ENCODE results near the gene SNED1. TPM values are rescaled to one million over a fixed set of nuclear protein-coding genes. Genes with fewer than 3 reads are reported as not detected.
"Not testable (repeated sequence)": the region's sequence is repeated elsewhere in the genome, so short reads cannot be mapped to it uniquely, and the experiment has no call there.

SNED1 gene
- polyA plus RNA-seq, 2 donors = 3.3 to 3.6 TPM

GRCh38 chr2:241102239-241102803, 103.9 kb downstream of the SNED1 start, which contains the start of gene MTERF4:
MTERF4 (minus strand) TSS chr2:241102287; CDS start chr2:241102273, 14 bp downstream.
- H3K4me3 ChIP-seq (ENCODE audit: low read depth in 1 of 2, low read length in 2 of 2) = peak within 1 kb of the TSS; percentile 92
- peak within 1 kb of the TSS; percentile 89 to 96 for H3K27ac ChIP-seq (ENCODE audit: low read depth in 2 of 2, low read length in 1 of 2)
- H3K4me1 ChIP-seq (ENCODE audit: control insufficient read depth in 2 of 2, insufficient read depth in 2 of 2, low read length in 1 of 2) = peaks cover 0 to 5% of the 10 kb centered on the region in 2 donors
- 0 to 1% methylated on average over 53 to 56 of the region's 56 CpGs for WGBS, 2 donors
- no peaks in the 10 kb centered on the region for H3K9me3 ChIP-seq (ENCODE audit: control insufficient read depth in 2 of 2, insufficient read depth in 1 of 2, low read depth in 1 of 2, low read length in 1 of 2)
- peaks cover 0 to 11% of the 10 kb centered on the region in 2 donors for H3K36me3 ChIP-seq (ENCODE audit: control insufficient read depth in 2 of 2, insufficient read depth in 2 of 2, low read length in 1 of 2)
- no peaks in the 10 kb centered on the region for H3K27me3 ChIP-seq (ENCODE audit: control insufficient read depth in 1 of 2, insufficient read depth in 2 of 2, low read length in 2 of 2)

DNA sequence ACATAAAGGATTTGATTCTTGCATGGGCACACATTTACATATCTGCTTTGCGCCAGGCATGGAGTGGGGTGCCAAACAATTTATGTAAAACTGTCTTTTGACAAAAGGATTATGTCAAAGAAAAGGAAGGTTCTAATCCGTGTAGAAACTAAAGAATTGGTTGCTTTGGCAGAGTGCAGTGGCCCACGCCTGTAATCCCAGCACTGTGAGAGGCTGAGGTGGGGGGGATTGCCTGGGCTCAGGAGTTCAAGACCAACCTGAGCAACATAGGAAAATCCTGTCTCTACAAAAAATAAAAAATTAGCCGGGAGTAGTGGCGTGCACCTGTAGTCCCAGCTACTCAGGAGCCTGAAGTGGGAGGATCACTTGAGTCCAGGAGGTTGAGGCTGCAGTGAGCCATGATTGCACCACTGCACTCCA, 104.8 kb downstream of the SNED1 start:
- Histone ChIP-seq H3K27ac (ENCODE audit: low read depth in 2 of 2, low read length in 1 of 2) (peak overlapping the region; percentile 80 to 89), H3K27me3 (ENCODE audit: control insufficient read depth in 1 of 2, insufficient read depth in 2 of 2, low read length in 2 of 2) (no peaks in the 10 kb centered on the region), H3K36me3 (ENCODE audit: control insufficient read depth in 2 of 2, insufficient read depth in 2 of 2, low read length in 1 of 2) (peaks cover 0 to 11% of the 10 kb centered on the region in 2 donors), H3K4me1 (ENCODE audit: control insufficient read depth in 2 of 2, insufficient read depth in 2 of 2, low read length in 1 of 2) (peaks cover 0 to 5% of the 10 kb centered on the region in 2 donors), H3K4me3 (ENCODE audit: low read depth in 1 of 2, low read length in 2 of 2) (peak overlapping the region in 1 of 2 donors; percentile 92), H3K9me3 (ENCODE audit: control insufficient read depth in 2 of 2, insufficient read depth in 1 of 2, low read depth in 1 of 2, low read length in 1 of 2) (no peaks in the 10 kb centered on the region)
- WGBS, 2 donors = 26 to 27% methylated on average over 5 of the region's 5 CpGs

- not testable (repeated sequence) for H3K27ac ChIP-seq (ENCODE audit: low read depth in 2 of 2, low read length in 1 of 2); H3K36me3 ChIP-seq (ENCODE audit: control insufficient read depth in 2 of 2, insufficient read depth in 2 of 2, low read length in 1 of 2); H3K9me3 ChIP-seq (ENCODE audit: control insufficient read depth in 2 of 2, insufficient read depth in 1 of 2, low read depth in 1 of 2, low read length in 1 of 2); H3K4me3 ChIP-seq (ENCODE audit: low read depth in 1 of 2, low read length in 2 of 2); H3K4me1 ChIP-seq (ENCODE audit: control insufficient read depth in 2 of 2, insufficient read depth in 2 of 2, low read length in 1 of 2); H3K27me3 ChIP-seq (ENCODE audit: control insufficient read depth in 1 of 2, insufficient read depth in 2 of 2, low read length in 2 of 2)
- 95 to 97% methylated on average over 10 of the region's 10 CpGs for WGBS, 2 donors
Observed at GRCh38 chr2:241104611-241105010, 106.2 kb downstream of the SNED1 start.

- 59 to 60% methylated on average over 3 of the region's 3 CpGs for WGBS, 2 donors
- Histone ChIP-seq H3K36me3 (ENCODE audit: control insufficient read depth in 2 of 2, insufficient read depth in 2 of 2, low read length in 1 of 2) (peaks cover 0 to 3% of the 10 kb centered on the region in 2 donors), H3K4me3 (ENCODE audit: low read depth in 1 of 2, low read length in 2 of 2) (no peak overlapping the region), H3K27me3 (ENCODE audit: control insufficient read depth in 1 of 2, insufficient read depth in 2 of 2, low read length in 2 of 2) (no peaks in the 10 kb centered on the region), H3K27ac (ENCODE audit: low read depth in 2 of 2, low read length in 1 of 2) (no peak overlapping the region), H3K9me3 (ENCODE audit: control insufficient read depth in 2 of 2, insufficient read depth in 1 of 2, low read depth in 1 of 2, low read length in 1 of 2) (no peaks in the 10 kb centered on the region), H3K4me1 (ENCODE audit: control insufficient read depth in 2 of 2, insufficient read depth in 2 of 2, low read length in 1 of 2) (peaks cover 0 to 5% of the 10 kb centered on the region in 2 donors)
Observed at GRCh38 chr2:241105641-241106040, 107.2 kb downstream of the SNED1 start.

DNA sequence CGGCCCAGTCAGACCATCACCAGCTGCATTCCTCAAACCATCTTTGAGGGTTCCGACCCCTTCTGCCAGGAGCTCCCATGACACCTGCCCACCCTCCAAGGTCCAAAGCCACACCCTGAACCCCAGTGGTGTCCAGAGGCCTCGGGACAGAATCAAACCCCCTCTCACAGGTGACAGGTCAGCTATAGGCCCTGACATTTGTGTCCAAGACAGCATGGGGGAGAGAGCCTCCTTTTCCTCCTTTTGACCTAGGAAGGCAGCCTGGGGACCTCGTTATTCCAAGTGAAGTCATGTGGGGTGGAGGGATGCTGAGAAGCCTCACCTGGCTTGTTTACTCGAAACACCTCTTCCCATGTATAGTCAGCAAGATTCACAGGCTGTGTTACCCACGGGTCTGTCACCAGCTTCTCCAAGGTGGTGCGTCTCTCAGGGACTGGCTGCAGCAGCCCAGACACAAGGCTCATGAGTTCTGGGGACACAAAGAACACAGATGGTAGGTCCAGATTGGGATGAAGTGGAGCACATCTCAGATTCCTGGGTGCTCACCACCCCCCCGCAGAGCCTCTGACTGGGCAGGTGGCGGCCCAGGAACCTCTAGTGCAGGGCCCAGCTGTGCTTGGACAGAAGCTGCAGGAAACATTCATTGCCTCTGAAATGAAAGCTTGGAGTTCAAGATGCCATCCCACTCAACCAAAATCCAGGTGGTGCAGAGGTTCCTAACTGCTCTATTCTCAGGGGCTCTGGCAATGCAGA, 108.8 kb downstream of the SNED1 start:
- Histone ChIP-seq H3K27me3 (ENCODE audit: control insufficient read depth in 1 of 2, insufficient read depth in 2 of 2, low read length in 2 of 2) (no peaks in the 10 kb centered on the region), H3K9me3 (ENCODE audit: control insufficient read depth in 2 of 2, insufficient read depth in 1 of 2, low read depth in 1 of 2, low read length in 1 of 2) (no peaks in the 10 kb centered on the region), H3K4me3 (ENCODE audit: low read depth in 1 of 2, low read length in 2 of 2) (no peak overlapping the region), H3K27ac (ENCODE audit: low read depth in 2 of 2, low read length in 1 of 2) (no peak overlapping the region), H3K4me1 (ENCODE audit: control insufficient read depth in 2 of 2, insufficient read depth in 2 of 2, low read length in 1 of 2) (peaks cover 0 to 2% of the 10 kb centered on the region in 2 donors), H3K36me3 (ENCODE audit: control insufficient read depth in 2 of 2, insufficient read depth in 2 of 2, low read length in 1 of 2) (peaks cover 0 to 7% of the 10 kb centered on the region in 2 donors)
- 92% methylated on average over 9 of the region's 9 CpGs for WGBS, 2 donors

DNA sequence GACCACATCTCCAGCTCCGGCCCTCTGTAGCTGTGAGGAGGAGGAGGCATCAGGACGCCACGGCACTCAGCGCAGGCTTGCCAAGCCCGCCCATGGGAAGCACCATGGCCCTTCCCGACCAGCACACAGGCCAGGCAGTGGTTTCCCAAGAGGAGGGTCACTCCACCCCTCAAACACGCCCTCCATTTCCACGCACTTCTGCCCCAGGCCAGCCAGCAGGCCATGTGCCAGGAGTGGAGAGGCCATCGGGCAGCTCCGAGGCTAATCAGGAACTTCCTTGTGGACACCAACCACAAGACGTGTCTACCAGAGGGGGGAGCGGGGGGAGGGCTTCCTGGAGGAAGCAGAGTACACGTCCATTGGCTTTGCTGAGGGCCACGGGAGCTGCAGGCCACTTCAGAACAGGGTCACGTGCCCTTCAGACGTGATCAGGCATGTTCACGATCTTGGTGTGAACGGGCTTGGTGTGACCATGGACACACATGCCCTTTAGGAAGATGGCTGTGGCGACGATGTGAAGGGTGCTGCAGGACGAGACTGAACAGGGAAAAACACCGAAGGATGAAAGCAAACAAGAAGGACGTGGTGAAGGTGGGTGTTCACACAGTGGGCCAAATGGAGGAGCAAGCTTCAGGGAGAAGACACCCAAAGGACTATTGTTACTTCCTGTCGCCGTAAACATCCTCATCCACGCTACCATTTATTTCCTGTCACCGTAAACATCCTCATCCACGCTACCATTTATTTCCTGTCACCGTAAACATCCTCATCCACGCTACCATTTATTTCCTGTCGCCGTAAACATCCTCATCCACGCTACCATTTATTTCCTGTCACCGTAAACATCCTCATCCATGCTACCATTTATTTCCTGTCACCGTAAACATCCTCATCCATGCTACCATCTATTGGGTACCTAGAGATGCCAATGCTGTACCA, 110.1 kb downstream of the SNED1 start:
- H3K9me3 ChIP-seq (ENCODE audit: control insufficient read depth in 2 of 2, insufficient read depth in 1 of 2, low read depth in 1 of 2, low read length in 1 of 2) = no peaks in the 10 kb centered on the region
- H3K4me1 ChIP-seq (ENCODE audit: control insufficient read depth in 2 of 2, insufficient read depth in 2 of 2, low read length in 1 of 2) = peaks cover 0 to 2% of the 10 kb centered on the region in 2 donors
- H3K27me3 ChIP-seq (ENCODE audit: control insufficient read depth in 1 of 2, insufficient read depth in 2 of 2, low read length in 2 of 2) = no peaks in the 10 kb centered on the region
- WGBS, 2 donors = 78 to 80% methylated on average over 35 of the region's 35 CpGs
- peak overlapping the region in 1 of 2 donors; percentile 44 for H3K27ac ChIP-seq (ENCODE audit: low read depth in 2 of 2, low read length in 1 of 2)
- no peak overlapping the region for H3K4me3 ChIP-seq (ENCODE audit: low read depth in 1 of 2, low read length in 2 of 2)
- peaks cover 0 to 7% of the 10 kb centered on the region in 2 donors for H3K36me3 ChIP-seq (ENCODE audit: control insufficient read depth in 2 of 2, insufficient read depth in 2 of 2, low read length in 1 of 2)

GRCh38 chr2:241109210-241110088, 111.0 kb downstream of the SNED1 start:
- no peaks in the 10 kb centered on the region for H3K27me3 ChIP-seq (ENCODE audit: control insufficient read depth in 1 of 2, insufficient read depth in 2 of 2, low read length in 2 of 2)
- H3K36me3 ChIP-seq (ENCODE audit: control insufficient read depth in 2 of 2, insufficient read depth in 2 of 2, low read length in 1 of 2) = peaks cover 0 to 7% of the 10 kb centered on the region in 2 donors
- peaks cover 0 to 2% of the 10 kb centered on the region in 2 donors for H3K4me1 ChIP-seq (ENCODE audit: control insufficient read depth in 2 of 2, insufficient read depth in 2 of 2, low read length in 1 of 2)
- H3K9me3 ChIP-seq (ENCODE audit: control insufficient read depth in 2 of 2, insufficient read depth in 1 of 2, low read depth in 1 of 2, low read length in 1 of 2) = no peaks in the 10 kb centered on the region
- no peak overlapping the region for H3K4me3 ChIP-seq (ENCODE audit: low read depth in 1 of 2, low read length in 2 of 2)
- peak overlapping the region in 1 of 2 donors; percentile 27 for H3K27ac ChIP-seq (ENCODE audit: low read depth in 2 of 2, low read length in 1 of 2)
- 82 to 86% methylated on average over 14 of the region's 14 CpGs for WGBS, 2 donors

GRCh38 chr2:241110089-241110606, 111.7 kb downstream of the SNED1 start:
- Histone ChIP-seq H3K36me3 (ENCODE audit: control insufficient read depth in 2 of 2, insufficient read depth in 2 of 2, low read length in 1 of 2) (peaks cover 0 to 7% of the 10 kb centered on the region in 2 donors), H3K4me3 (ENCODE audit: low read depth in 1 of 2, low read length in 2 of 2) (no peak overlapping the region), H3K27me3 (ENCODE audit: control insufficient read depth in 1 of 2, insufficient read depth in 2 of 2, low read length in 2 of 2) (no peaks in the 10 kb centered on the region), H3K4me1 (ENCODE audit: control insufficient read depth in 2 of 2, insufficient read depth in 2 of 2, low read length in 1 of 2) (peaks cover 0 to 2% of the 10 kb centered on the region in 2 donors), H3K27ac (ENCODE audit: low read depth in 2 of 2, low read length in 1 of 2) (no peak overlapping the region), H3K9me3 (ENCODE audit: control insufficient read depth in 2 of 2, insufficient read depth in 1 of 2, low read depth in 1 of 2, low read length in 1 of 2) (no peaks in the 10 kb centered on the region)
- 88 to 89% methylated on average over 9 of the region's 9 CpGs for WGBS, 2 donors
